K562 (cell line): Measurements from ENCODE around the gene SCNN1A. TPM values are rescaled to one million over a fixed set of nuclear protein-coding genes. Genes with fewer than 3 reads are reported as not detected.

Experiments
- ATAC-seq: fragments of 200-7000 bp; cut with Tn5 transposase; 3 replicates; pipeline ENCODE4 v1.9.1; 2020; ENCODE audit warnings: moderate library complexity
- BruUV-seq: library from RNA; stranded (reverse); fragments of 400-500 nt; replicated peaks from 2 replicates; lab custom pipeline; 2021; lab: Mats Ljungman, UMichigan
- CTCF ChIA-PET: fragments of 300-600 bp; formaldehyde crosslinking; extraction: SDS; loops from one replicate; lab custom pipeline; 2021; ENCODE audit warnings: low intra/inter-chr PET ratio; lab: Yijun Ruan, JAX
- POLR2A ChIA-PET: fragments of 300-600, 350-650 bp; sonication (Branson Sonifier 250); formaldehyde crosslinking; extraction: SDS; loops from one replicate; lab custom pipeline; 2021; ENCODE audit warnings: antibody characterized with exemption, inconsistent platforms; lab: Yijun Ruan, JAX
- DNase-seq, 4 experiments: peaks; one replicate each; pipeline versions ENCODE4 v3.0.0 to v3.0.0-alpha.2; 2011 to 2018; ENCODE audit warnings: low spot score in 3 of 4, mixed read lengths in 3 of 4; ENCODE audit errors: extremely low read depth in 1 of 4
- FAIRE-seq: peaks from 2 replicates; lab custom pipeline; 2011; peaks lifted over from hg19 to GRCh38; lab: Jason Lieb, UNC
- H2AFZ ChIP-seq: 2 replicates; pipeline ENCODE4 v1.6.0; 2011; ENCODE audit warnings: low read depth, low read length, control low read depth, inconsistent platforms
- H3K27ac ChIP-seq: fragments of 200-600 bp; 3 replicates; pipeline ENCODE4 v1.8.0; 2011; ENCODE audit warnings: low read depth, mild to moderate bottlenecking, control low read depth, inconsistent platforms, low read length, moderate library complexity, mixed read lengths; ENCODE audit errors: extremely low read depth
- H3K27me3 ChIP-seq, 2 experiments: fragments of 300-600 bp in 1 of 2; 2 replicates in 1 of 2; 3 replicates in 1 of 2; pipeline versions ENCODE4 v1.6.0 to v1.8.0; 2011; ENCODE audit warnings: inconsistent platforms in 2 of 2, low read length in 2 of 2, mild to moderate bottlenecking in 1 of 2, mixed read lengths in 1 of 2, moderate library complexity in 1 of 2; ENCODE audit not compliant: control insufficient read depth in 2 of 2, insufficient read depth in 2 of 2
- H3K36me3 ChIP-seq: fragments of 300-600 bp; 3 replicates; pipeline ENCODE4 v1.8.0; 2011; ENCODE audit warnings: mild to moderate bottlenecking, low read length, inconsistent platforms; ENCODE audit not compliant: control insufficient read depth, insufficient read depth
- H3K4me1 ChIP-seq, 2 experiments: fragments of 200-600 bp in 1 of 2; replicated peaks in 1 of 2; 2 replicates in 1 of 2; 3 replicates in 1 of 2; pipeline versions ENCODE4 v1.5.1 to v1.8.0; 2011; ENCODE audit warnings: inconsistent platforms in 2 of 2, low read length in 2 of 2, mild to moderate bottlenecking in 1 of 2, mixed read lengths in 1 of 2, moderate library complexity in 1 of 2; ENCODE audit not compliant: control insufficient read depth in 2 of 2, insufficient read depth in 2 of 2
- H3K4me2 ChIP-seq: 2 replicates; pipeline ENCODE4 v1.6.1; 2011; ENCODE audit warnings: low read length, control low read depth, inconsistent platforms, mixed read lengths; ENCODE audit not compliant: insufficient read depth
- H3K4me3 ChIP-seq: fragments of 200-600 bp; sonication (generic), shearing (Covaris generic); 2 replicates; pipeline ENCODE4 v1.5.1; 2016; ENCODE audit warnings: control low read depth, inconsistent platforms
- H3K79me2 ChIP-seq: fragments of 200-600 bp; 3 replicates; pipeline ENCODE4 v1.8.0; 2011; ENCODE audit warnings: low read length, inconsistent platforms; ENCODE audit not compliant: control insufficient read depth, insufficient read depth
- H3K9ac ChIP-seq, 2 experiments: 2 replicates each; pipeline versions ENCODE4 v1.6.0 to v1.6.1; 2011; ENCODE audit warnings: low read depth in 2 of 2, low read length in 2 of 2, control low read depth in 1 of 2, inconsistent platforms in 1 of 2, mild to moderate bottlenecking in 1 of 2, mixed read lengths in 1 of 2; ENCODE audit not compliant: insufficient read depth in 1 of 2
- H3K9me1 ChIP-seq: one replicate; pipeline ENCODE4 v1.6.0; 2011; ENCODE audit warnings: inconsistent platforms, mild to moderate bottlenecking, low read length, moderate library complexity; ENCODE audit not compliant: control insufficient read depth, insufficient read depth
- H3K9me3 ChIP-seq: replicated peaks from 2 replicates; pipeline ENCODE4 v1.5.1; 2011; ENCODE audit warnings: low read depth, low read length, inconsistent platforms; ENCODE audit not compliant: control insufficient read depth, insufficient read depth
- H4K20me1 ChIP-seq: replicated peaks from 2 replicates; pipeline ENCODE4 v1.6.1; 2011; ENCODE audit warnings: low read length, inconsistent platforms, mixed read lengths; ENCODE audit not compliant: control insufficient read depth, insufficient read depth
- ADNP ChIP-seq: fragments of 200-800 bp; sonication (Bioruptor generic); IDR thresholded peaks from 2 replicates; pipeline ENCODE4 v1.6.1; 2016; ENCODE audit warnings: missing genetic modification characterization, missing compliant biosample characterization
- KAT2B ChIP-seq: IDR thresholded peaks from one replicate; pipeline ENCODE4 v1.6.1; 2012; ENCODE audit warnings: low read depth, mild to moderate bottlenecking, control low read depth, inconsistent platforms, low read length, moderate library complexity
- L3MBTL2 ChIP-seq: fragments of 450-650 bp; IDR thresholded peaks from 2 replicates; pipeline ENCODE4 v1.6.1; 2016; ENCODE audit warnings: mild to moderate bottlenecking, moderate library complexity
- MAFG ChIP-seq: fragments of 450-650 bp; conservative IDR thresholded peaks from 2 replicates; pipeline ENCODE4 v1.6.1; 2016; ENCODE audit warnings: missing genetic modification characterization, missing compliant biosample characterization
- MECOM ChIP-seq: fragments of 250-450 bp; sonication (Bioruptor Pico); IDR thresholded peaks from 2 replicates; pipeline ENCODE4 v1.8.0; 2022; ENCODE audit warnings: inconsistent platforms
- MTA2 ChIP-seq: fragments of 450-650 bp; IDR thresholded peaks from 2 replicates; pipeline ENCODE4 v1.6.1; 2016; ENCODE audit warnings: low read depth
- NBN ChIP-seq: fragments of 450-650 bp; IDR thresholded peaks from 2 replicates; pipeline ENCODE4 v1.6.1; 2016; ENCODE audit warnings: low read depth, mild to moderate bottlenecking
- NR2C1 ChIP-seq, 2 experiments: fragments of 450-650 bp; IDR thresholded peaks; 2 replicates each; pipeline ENCODE4 v1.6.1; 2017; ENCODE audit warnings: mild to moderate bottlenecking in 2 of 2, antibody characterized with exemption in 1 of 2, inconsistent platforms in 1 of 2, missing compliant biosample characterization in 1 of 2, missing genetic modification characterization in 1 of 2
- POLR3G ChIP-seq: IDR thresholded peaks from 2 replicates; pipeline ENCODE4 v1.6.1; 2011; ENCODE audit not compliant: insufficient read length, insufficient replicate concordance; ENCODE audit errors: extremely low read depth
- RUNX1 ChIP-seq: sonication (generic); IDR thresholded peaks from 2 replicates; pipeline ENCODE4 v1.6.1; 2016; ENCODE audit warnings: antibody characterized with exemption, low read depth
- SMARCB1 ChIP-seq: IDR thresholded peaks from 2 replicates; pipeline ENCODE4 v1.6.1; 2011; ENCODE audit warnings: improper control_type of control experiment, low read depth; ENCODE audit not compliant: insufficient read length
- STAT5A ChIP-seq: IDR thresholded peaks from 2 replicates; pipeline ENCODE4 v1.6.1; 2012; ENCODE audit warnings: low read length, inconsistent platforms, borderline replicate concordance
- XRCC4 ChIP-seq: IDR thresholded peaks from one replicate; pipeline ENCODE4 v1.6.1; 2011; ENCODE audit not compliant: insufficient read depth, insufficient read length; ENCODE audit errors: extremely low read depth
- ZNF561 ChIP-seq: fragments of 450-650 bp; formaldehyde crosslinking; conservative IDR thresholded peaks from 2 replicates; pipeline ENCODE4 v1.4.0; 2020; ENCODE audit warnings: mild to moderate bottlenecking, moderate library complexity
- WGBS: fragments of 100-300 bp; shearing (Covaris generic); methylation state at CpG from one replicate; pipeline ENCODE4 v1.1.6; 2016; ENCODE audit warnings: low coverage, mixed read lengths; ENCODE audit not compliant: insufficient coverage; ENCODE audit errors: missing lambda C conversion rate; 5-methylcytosine and 5-hydroxymethylcytosine counted together
- in situ Hi-C: fragments of 300-500 bp; cut with MboI; formaldehyde crosslinking; loops from 4 replicates; pipeline ENCODE4 v1.15.0; 2018; ENCODE audit warnings: inconsistent platforms, mixed read lengths
- intact Hi-C: fragments of 100-400 bp; cut with micrococcal nuclease; formaldehyde crosslinking; loops from 2 replicates; pipeline ENCODE4 v1.14.2; 2022
- polyA plus RNA-seq, 8 experiments: library from polyadenylated mRNA; depleted of rRNA in 4 of 8; stranded (reverse) in 5 of 8; unstranded in 3 of 8; fragments of >200 nt; fragmentation: Nextera tagmentation in 2 of 8; fragmentation: Illumina TruSeq in 1 of 8; extraction: Ambion mirVana in 2 of 8; extraction: Trizol in 1 of 8; gene quantifications; 2 replicates each; pipeline versions ENCODE4 v1.2.1 to v1.2.3, GENCODE V29; 2011 to 2014; ENCODE audit warnings: inconsistent platforms in 1 of 8, missing spikeins in 1 of 8
- total RNA-seq, 7 experiments: library from RNA; depleted of rRNA in 6 of 7; stranded (reverse); fragments of >200 nt in 6 of 7; fragmentation: Illumina TruSeq in 2 of 7; extraction: Trizol in 2 of 7; gene quantifications; 2 replicates each; pipeline versions ENCODE4 v1.2.1 to v1.2.3, GENCODE V29; 2011 to 2021; ENCODE audit warnings: low replicate concordance in 1 of 7
- TF ChIP-seq, protein P1 (sequence below): fragments of 450-650 bp; IDR thresholded peaks from 2 replicates; pipeline ENCODE4 v1.6.1; 2016
- TF ChIP-seq, protein P2 (sequence below): fragments of 450-650 bp; IDR thresholded peaks from 2 replicates; pipeline ENCODE4 v1.6.1; 2017; ENCODE audit warnings: antibody characterized with exemption, mild to moderate bottlenecking

The SCNN1A gene
- total and polyA plus RNA-seq, 9 of the 15 experiments (the other 6 are each of a cell fraction or from before 2014, with no cell fraction given): 0.15 to 0.49 (median 0.32) TPM; not detected in 5

DNA sequence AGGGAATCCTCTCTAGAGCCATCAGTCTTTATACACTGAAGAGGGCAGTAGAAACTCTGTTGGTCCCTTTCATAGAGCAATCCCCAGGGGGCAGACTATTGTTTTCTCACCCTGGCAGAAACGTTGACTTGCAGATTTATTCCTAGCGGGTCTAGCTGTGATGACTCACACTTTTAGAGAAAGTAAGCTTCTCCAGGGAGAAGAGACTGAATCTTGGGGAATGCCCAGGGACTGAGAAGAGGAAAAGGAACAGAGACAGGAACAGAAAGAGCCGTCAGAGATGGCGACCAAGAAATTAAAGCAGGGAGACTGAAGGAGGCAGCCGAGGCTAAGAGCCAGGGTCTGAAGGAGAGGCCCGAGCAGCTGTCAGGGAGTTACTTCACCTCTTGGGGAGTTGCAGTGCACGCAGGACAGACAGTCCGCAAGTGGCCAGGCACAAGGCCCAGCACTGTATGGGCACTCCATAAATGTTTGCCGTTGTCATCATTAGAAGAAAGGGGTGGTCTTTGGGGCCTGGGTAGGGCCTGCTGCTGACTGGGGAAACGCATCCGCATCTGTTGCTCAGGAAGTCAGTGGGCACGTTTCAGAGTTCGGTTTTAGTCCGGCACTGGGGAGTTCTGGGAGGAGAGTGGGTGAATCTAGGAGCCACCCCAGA is 51.9 kb downstream of the SCNN1A start:
- Histone ChIP-seq H3K27ac (peak overlapping the region; percentile 69; the same call in 2 of the 3 replicates), H4K20me1 (no peaks in the 10 kb centered on the region), H3K9ac (peak overlapping the region; percentile 56 to 81), H3K4me2 (peak overlapping the region; percentile 60; the same call in 1 of the 2 replicates), H3K4me1 (peaks cover 16 to 21% of the 10 kb centered on the region in 2 experiments; a peak in 4 of 5 replicates), H3K4me3 (no peak overlapping the region), H3K79me2 (no peaks in the 10 kb centered on the region), H3K9me1 (no peaks in the 10 kb centered on the region), H3K27me3 (peaks cover 0 to 6% of the 10 kb centered on the region in 2 experiments; a peak in 4 of 5 replicates), H3K9me3 (no peaks in the 10 kb centered on the region), H2AFZ (peak overlapping the region; percentile 89), H3K36me3 (peaks cover 1% of the 10 kb centered on the region; the same call in 1 of the 3 replicates)
- 31% methylated on average over 13 of the region's 14 CpGs for WGBS
- FAIRE-seq (peak; percentile 89), ATAC-seq (peak; percentile 84), DNase-seq (peak; percentile 63 to 77 (median 70))
- in situ Hi-C loops (no loop called here), intact Hi-C loops (loop anchor here (10.0 kb wide), 1 partner anchor 211 kb away; the partner anchor contains the start of gene GAPDH)
- ChIA-PET POLR2A (interaction anchor here (0.7 to 1.7 kb wide), 6 partner anchors 9 to 374 kb away, joined by 3 to 9 read pairs (median 4); partner anchors contain the start of genes MRPL51 and VAMP1), CTCF (interaction anchor here (0.7 to 2.7 kb wide), 3 partner anchors 142 to 230 kb away, joined by 3 to 9 read pairs (median 3); no protein-coding TSS in a partner anchor)
- no TSS peak for BruUV-seq
- TF ChIP-seq MAFG (peak; percentile 85), ADNP (tag) (no peak), NR2C1 (IDR thresholded peaks at IDR 0.05) (no peak), NR2C1 (tag; IDR thresholded peaks at IDR 0.05) (no peak), MECOM (CRISPR knock-in tag) (no peak), L3MBTL2 (peak; percentile 38; the same call in 1 of the 2 replicates), KAT2B (peak; percentile 36), SMARCB1 (no peak), POLR3G (no peak), XRCC4 (no peak), MTA2 (0 out of 2 replicates have a peak, but pooled peaks have one; percentile 25), STAT5A (no peak), RUNX1 (no peak), ZNF561 (no peak), NBN (peak; percentile 71)
- TF ChIP-seq, protein P1, sequence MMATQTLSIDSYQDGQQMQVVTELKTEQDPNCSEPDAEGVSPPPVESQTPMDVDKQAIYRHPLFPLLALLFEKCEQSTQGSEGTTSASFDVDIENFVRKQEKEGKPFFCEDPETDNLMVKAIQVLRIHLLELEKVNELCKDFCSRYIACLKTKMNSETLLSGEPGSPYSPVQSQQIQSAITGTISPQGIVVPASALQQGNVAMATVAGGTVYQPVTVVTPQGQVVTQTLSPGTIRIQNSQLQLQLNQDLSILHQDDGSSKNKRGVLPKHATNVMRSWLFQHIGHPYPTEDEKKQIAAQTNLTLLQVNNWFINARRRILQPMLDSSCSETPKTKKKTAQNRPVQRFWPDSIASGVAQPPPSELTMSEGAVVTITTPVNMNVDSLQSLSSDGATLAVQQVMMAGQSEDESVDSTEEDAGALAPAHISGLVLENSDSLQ: peak; percentile 52; the same call in 1 of the 2 replicates
- TF ChIP-seq, protein P2, sequence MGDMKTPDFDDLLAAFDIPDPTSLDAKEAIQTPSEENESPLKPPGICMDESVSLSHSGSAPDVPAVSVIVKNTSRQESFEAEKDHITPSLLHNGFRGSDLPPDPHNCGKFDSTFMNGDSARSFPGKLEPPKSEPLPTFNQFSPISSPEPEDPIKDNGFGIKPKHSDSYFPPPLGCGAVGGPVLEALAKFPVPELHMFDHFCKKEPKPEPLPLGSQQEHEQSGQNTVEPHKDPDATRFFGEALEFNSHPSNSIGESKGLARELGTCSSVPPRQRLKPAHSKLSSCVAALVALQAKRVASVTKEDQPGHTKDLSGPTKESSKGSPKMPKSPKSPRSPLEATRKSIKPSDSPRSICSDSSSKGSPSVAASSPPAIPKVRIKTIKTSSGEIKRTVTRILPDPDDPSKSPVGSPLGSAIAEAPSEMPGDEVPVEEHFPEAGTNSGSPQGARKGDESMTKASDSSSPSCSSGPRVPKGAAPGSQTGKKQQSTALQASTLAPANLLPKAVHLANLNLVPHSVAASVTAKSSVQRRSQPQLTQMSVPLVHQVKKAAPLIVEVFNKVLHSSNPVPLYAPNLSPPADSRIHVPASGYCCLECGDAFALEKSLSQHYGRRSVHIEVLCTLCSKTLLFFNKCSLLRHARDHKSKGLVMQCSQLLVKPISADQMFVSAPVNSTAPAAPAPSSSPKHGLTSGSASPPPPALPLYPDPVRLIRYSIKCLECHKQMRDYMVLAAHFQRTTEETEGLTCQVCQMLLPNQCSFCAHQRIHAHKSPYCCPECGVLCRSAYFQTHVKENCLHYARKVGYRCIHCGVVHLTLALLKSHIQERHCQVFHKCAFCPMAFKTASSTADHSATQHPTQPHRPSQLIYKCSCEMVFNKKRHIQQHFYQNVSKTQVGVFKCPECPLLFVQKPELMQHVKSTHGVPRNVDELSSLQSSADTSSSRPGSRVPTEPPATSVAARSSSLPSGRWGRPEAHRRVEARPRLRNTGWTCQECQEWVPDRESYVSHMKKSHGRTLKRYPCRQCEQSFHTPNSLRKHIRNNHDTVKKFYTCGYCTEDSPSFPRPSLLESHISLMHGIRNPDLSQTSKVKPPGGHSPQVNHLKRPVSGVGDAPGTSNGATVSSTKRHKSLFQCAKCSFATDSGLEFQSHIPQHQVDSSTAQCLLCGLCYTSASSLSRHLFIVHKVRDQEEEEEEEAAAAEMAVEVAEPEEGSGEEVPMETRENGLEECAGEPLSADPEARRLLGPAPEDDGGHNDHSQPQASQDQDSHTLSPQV: peak; percentile 54; the same call in 1 of the 2 replicates
